ENCODE results near the gene PCDHGB6.
"Not testable (repeated sequence)": the region's sequence is repeated elsewhere in the genome, so short reads cannot be mapped to it uniquely, and the experiment has no call there.

Gene PCDHGB6

GRCh38 chr5:141417494-141418172 is 9.8 kb downstream of the PCDHGB6 start, which contains the start of gene PCDHGB7:
Gene PCDHGB7, plus strand, starts transcription at chr5:141417677. Its CDS starts 183 bp downstream, at chr5:141417860.
- not testable (repeated sequence) for DNase-seq (ENCODE audit: low read depth in 1 of 2, low spot score in 1 of 2)

- DNase-seq (ENCODE audit: low read depth in 1 of 2, low spot score in 1 of 2): no peak
Observed at GRCh38 chr5:141419074-141419880, 11.5 kb downstream of the PCDHGB6 start.

- DNase-seq (ENCODE audit: low read depth in 1 of 2, low spot score in 1 of 2): no peak
Observed at GRCh38 chr5:141420855-141421488, 13.2 kb downstream of the PCDHGB6 start, which contains the start of gene PCDHGA11. Gene PCDHGA11, plus strand, starts transcription at chr5:141421051. Its CDS starts 177 bp downstream, at chr5:141421228.

- DNase-seq (ENCODE audit: low read depth in 1 of 2, low spot score in 1 of 2): no peak
Observed at GRCh38 chr5:141421489-141421855, 13.7 kb downstream of the PCDHGB6 start.

GRCh38 chr5:141422742-141423291 is 15.0 kb downstream of the PCDHGB6 start:
- DNase-seq (ENCODE audit: low read depth in 1 of 2, low spot score in 1 of 2): no peak

- DNase-seq (ENCODE audit: low read depth in 1 of 2, low spot score in 1 of 2): no peak
Observed at GRCh38 chr5:141427783-141428426, 20.1 kb downstream of the PCDHGB6 start.

GRCh38 chr5:141430332-141431113 is 22.7 kb downstream of the PCDHGB6 start, which contains the start of gene PCDHGA12:
Gene PCDHGA12, plus strand, starts transcription at chr5:141430507. Its CDS starts 253 bp downstream, at chr5:141430760.
- no peak for DNase-seq (ENCODE audit: low read depth in 1 of 2, low spot score in 1 of 2)

GRCh38 chr5:141431286-141431685 is 23.5 kb downstream of the PCDHGB6 start:
- no peak for DNase-seq (ENCODE audit: low read depth in 1 of 2, low spot score in 1 of 2)

- DNase-seq (ENCODE audit: low read depth in 1 of 2, low spot score in 1 of 2): not testable (repeated sequence)
Observed at GRCh38 chr5:141432308-141432707, 24.5 kb downstream of the PCDHGB6 start.

GRCh38 chr5:141432726-141433125 is 24.9 kb downstream of the PCDHGB6 start:
- not testable (repeated sequence) for DNase-seq (ENCODE audit: low read depth in 1 of 2, low spot score in 1 of 2)

GRCh38 chr5:141434006-141434405 is 26.2 kb downstream of the PCDHGB6 start:
- no peak for DNase-seq (ENCODE audit: low read depth in 1 of 2, low spot score in 1 of 2)

- DNase-seq (ENCODE audit: low read depth in 1 of 2, low spot score in 1 of 2): no peak
Observed at GRCh38 chr5:141437221-141437620, 29.4 kb downstream of the PCDHGB6 start.

- no peak for DNase-seq (ENCODE audit: low read depth in 1 of 2, low spot score in 1 of 2)
Observed at GRCh38 chr5:141439411-141440141, 31.8 kb downstream of the PCDHGB6 start.

- no peak for DNase-seq (ENCODE audit: low read depth in 1 of 2, low spot score in 1 of 2)
Observed at GRCh38 chr5:141440341-141440740, 32.5 kb downstream of the PCDHGB6 start.

- DNase-seq (ENCODE audit: low read depth in 1 of 2, low spot score in 1 of 2): no peak
Observed at GRCh38 chr5:141441571-141442170, 33.9 kb downstream of the PCDHGB6 start.
